SK-N-MC (cell line): Measurements from ENCODE around the gene EGLN1.
"Not testable (repeated sequence)": the region's sequence is repeated elsewhere in the genome, so short reads cannot be mapped to it uniquely, and the experiment has no call there.

Experiments used
- DNase-seq: peaks from one replicate; pipeline ENCODE4 v3.0.0-alpha.2; 2011; ENCODE audit warnings: low read depth, low spot score
- H3K27ac ChIP-seq: fragments of 200-600 bp; sonication (generic); 2 replicates; pipeline ENCODE4 v1.5.1; 2016; ENCODE audit warnings: mixed run types
- H3K36me3 ChIP-seq: fragments of 200-600 bp; sonication (generic); 2 replicates; pipeline ENCODE4 v1.6.1; 2017; ENCODE audit warnings: antibody characterized with exemption, low read length, mixed read lengths; ENCODE audit not compliant: insufficient read depth
- H3K4me3 ChIP-seq: fragments of 200-600 bp; sonication (generic); 2 replicates; pipeline ENCODE4 v1.5.1; 2016
- H3K9ac ChIP-seq: fragments of 200-600 bp; sonication (generic); 2 replicates; pipeline ENCODE4 v1.8.0; 2017; ENCODE audit warnings: mixed run types, mixed read lengths; ENCODE audit not compliant: insufficient read length
- H3K9me3 ChIP-seq: fragments of 200-600 bp; sonication (generic); 2 replicates; pipeline ENCODE4 v1.6.1; 2017; ENCODE audit warnings: low read depth, mild to moderate bottlenecking, antibody characterized with exemption, low read length, moderate library complexity, mixed read lengths
- EZH2 ChIP-seq: fragments of 200-600 bp; sonication (generic); IDR thresholded peaks from one replicate; pipeline ENCODE4 v1.6.1; 2017; ENCODE audit warnings: antibody characterized with exemption
- FOXP2 ChIP-seq: optimal IDR thresholded peaks from 2 replicates; pipeline ENCODE3; 2011; ENCODE audit warnings: mild to moderate bottlenecking, moderate library complexity; ENCODE audit not compliant: insufficient read depth; ENCODE audit errors: extremely low read length, control extremely low read depth
- POLR2AphosphoS5 ChIP-seq: IDR thresholded peaks from 2 replicates; pipeline ENCODE4 v1.6.1; 2012; ENCODE audit warnings: mild to moderate bottlenecking, low read depth, low read length, borderline replicate concordance

Gene EGLN1

DNA sequence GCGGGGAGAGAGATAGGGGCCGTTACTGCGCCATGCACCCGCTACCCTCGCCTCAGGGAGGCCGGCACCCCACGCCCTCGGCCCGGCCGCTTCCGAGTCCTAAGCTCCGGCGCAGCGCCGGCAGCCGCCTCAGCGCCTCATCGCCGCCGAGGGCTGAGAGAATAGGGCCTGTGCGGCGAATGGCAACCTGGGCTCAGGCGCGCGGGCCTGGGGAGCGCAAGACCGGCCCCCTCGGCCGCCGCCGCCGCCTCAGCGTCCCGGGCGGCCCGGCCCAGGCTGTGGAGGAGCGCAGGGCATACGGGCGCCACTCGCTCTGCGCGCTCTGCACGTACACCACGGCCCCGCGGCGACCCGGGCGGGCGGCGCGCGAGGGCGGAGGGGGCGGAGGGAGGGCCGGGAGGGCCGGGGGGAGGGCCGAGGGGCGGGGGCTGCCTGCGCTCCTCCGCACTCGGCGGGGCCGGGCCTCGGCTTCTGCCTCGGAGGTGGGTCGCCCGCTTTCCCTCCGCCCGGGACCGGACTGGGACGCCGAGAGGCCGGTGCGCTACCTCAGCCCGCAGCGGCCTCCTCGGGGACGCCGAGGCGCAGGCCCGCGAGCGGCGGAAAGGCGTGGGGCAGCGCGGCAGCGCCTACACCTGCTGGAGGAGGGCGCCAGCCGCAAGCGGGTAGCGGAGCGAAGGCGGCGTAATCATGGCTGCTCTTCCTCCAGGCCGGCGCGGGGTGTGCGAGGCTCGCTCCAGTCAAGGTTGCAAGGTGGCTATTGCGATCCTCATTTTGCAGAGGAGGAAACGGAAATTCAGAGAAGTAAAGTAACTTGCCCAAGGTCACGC is at the start of gene EGLN1:
Gene EGLN1, minus strand, starts transcription at position 317 of the 827 bp plus-strand sequence. CDS start 399 bp downstream, outside the sequence.
- H3K9me3 ChIP-seq = no peaks in the 10 kb centered on the region
- peak within 1 kb of the TSS; percentile 65; the same call in 1 of the 2 replicates for H3K27ac ChIP-seq
- peak; percentile 28 for DNase-seq
- H3K36me3 ChIP-seq = no peaks in the 10 kb centered on the region
- peak within 1 kb of the TSS; percentile 74 for H3K9ac ChIP-seq
- TF ChIP-seq POLR2AphosphoS5 (peak; percentile 83), EZH2 (no peak), FOXP2 (no peak)
- H3K4me3 ChIP-seq = peak within 1 kb of the TSS; percentile 91

DNA sequence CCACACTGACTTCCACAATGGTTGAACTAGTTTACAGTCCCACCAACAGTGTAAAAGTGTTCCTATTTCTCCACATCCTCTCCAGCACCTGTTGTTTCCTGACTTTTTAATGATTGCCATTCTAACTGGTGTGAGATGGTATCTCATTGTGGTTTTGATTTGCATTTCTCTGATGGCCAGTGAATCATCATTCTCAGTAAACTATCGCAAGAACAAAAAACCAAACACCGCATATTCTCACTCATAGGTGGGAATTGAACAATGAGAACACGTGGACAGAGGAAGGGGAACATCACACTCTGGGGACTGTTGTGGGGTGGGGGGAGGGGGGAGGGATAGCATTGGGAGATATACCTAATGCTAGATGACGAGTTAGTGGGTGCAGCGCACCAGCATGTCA is 49.4 kb upstream of the EGLN1 start:
- DNase-seq, H3K9me3 ChIP-seq, H3K27ac ChIP-seq, H3K9ac ChIP-seq, H3K4me3 ChIP-seq, H3K36me3 ChIP-seq: not testable (repeated sequence)

DNA sequence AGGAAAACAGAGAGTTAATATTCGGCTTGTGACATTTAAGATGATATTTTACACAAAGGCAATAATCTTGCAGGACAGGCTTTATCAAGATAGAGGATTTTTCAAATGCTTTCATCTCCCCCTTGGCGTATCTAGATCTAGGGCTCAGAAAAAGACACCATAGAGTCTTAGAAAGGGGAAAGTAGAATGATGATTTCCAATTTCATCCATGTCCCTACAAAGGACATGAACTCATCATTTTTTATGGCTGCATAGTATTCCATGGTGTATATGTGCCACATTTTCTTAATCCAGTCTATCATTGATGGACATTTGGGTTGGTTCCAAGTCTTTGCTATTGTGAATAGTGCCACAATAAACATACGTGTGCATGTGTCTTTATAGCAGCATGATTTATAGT is 48.9 kb upstream of the EGLN1 start:
- H3K9ac ChIP-seq, DNase-seq, H3K36me3 ChIP-seq, H3K27ac ChIP-seq, H3K4me3 ChIP-seq, H3K9me3 ChIP-seq: not testable (repeated sequence)

DNA sequence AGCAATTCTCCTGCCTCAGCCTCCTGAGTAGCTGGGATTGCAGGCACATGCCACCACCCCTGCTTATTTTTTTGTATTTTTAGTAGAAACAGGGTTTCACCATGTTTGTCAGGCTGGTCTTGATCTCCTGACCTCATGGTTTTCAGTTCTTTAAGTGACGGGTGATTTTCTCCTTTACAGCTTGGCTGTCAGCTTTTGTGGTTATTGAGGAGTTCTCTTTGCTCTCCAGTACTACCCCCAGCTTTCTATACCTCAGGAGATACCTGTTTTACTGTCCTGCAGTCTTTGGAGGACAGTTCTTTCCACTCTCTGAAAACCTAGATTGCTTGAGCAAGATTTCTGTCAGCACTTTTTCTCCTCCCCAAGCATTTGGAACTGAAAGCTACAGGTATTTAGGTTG is 45.9 kb upstream of the EGLN1 start:
- H3K36me3 ChIP-seq = no peaks in the 10 kb centered on the region
- no peak for DNase-seq
- no peak overlapping the region for H3K9ac ChIP-seq
- H3K27ac ChIP-seq = no peak overlapping the region
- no peak overlapping the region for H3K4me3 ChIP-seq
- no peak for TF ChIP-seq POLR2AphosphoS5
- no peak for TF ChIP-seq FOXP2
- no peak for TF ChIP-seq EZH2
- H3K9me3 ChIP-seq = no peaks in the 10 kb centered on the region

DNA sequence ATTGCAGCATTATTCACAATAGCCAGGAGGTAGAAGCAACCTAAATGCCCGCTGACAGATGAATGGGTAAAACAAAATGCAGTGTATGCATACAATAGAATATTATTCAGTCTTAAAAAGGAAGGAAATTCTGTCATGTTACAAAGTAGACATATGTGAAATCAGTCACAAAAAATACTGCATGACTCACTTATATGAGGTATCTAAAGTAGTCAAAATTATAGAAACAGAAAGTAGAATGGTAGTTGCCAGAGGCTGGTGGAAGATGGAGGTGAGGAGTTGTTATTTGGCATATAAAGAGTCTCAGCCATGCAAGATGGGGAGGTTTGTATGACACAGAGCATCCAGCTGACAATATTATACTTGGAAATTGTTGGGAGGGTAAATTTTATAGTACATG is 43.0 kb upstream of the EGLN1 start:
- Histone ChIP-seq H3K27ac (no peak overlapping the region), H3K9me3 (no peaks in the 10 kb centered on the region), H3K4me3 (no peak overlapping the region), H3K36me3 (no peaks in the 10 kb centered on the region), H3K9ac (no peak overlapping the region)
- no peak for DNase-seq
- TF ChIP-seq FOXP2 = no peak
- no peak for TF ChIP-seq EZH2
- no peak for TF ChIP-seq POLR2AphosphoS5

DNA sequence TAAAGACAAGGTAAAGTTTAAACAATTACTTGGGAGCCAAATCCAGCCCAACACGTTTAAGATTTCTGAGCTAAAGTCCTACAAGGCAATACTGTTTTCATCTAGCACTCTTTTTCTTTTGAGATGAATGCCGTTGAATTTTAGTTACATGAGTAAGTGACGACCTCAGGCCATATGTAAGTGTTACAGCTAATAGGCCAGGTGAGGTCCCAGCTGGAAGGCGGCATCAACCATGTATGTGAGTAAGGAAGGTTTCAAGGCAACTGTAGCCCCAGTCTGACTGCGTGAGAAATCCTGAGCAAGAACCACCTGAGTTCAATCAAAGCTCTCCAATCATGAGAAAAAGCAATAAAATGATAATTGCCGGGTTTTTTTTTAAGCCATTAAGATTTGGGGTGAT is 41.5 kb upstream of the EGLN1 start:
- Histone ChIP-seq H3K9me3 (no peaks in the 10 kb centered on the region), H3K36me3 (no peaks in the 10 kb centered on the region), H3K4me3 (no peak overlapping the region), H3K27ac (no peak overlapping the region), H3K9ac (no peak overlapping the region)
- DNase-seq = no peak
- TF ChIP-seq EZH2 = no peak
- no peak for TF ChIP-seq POLR2AphosphoS5
- TF ChIP-seq FOXP2 = no peak

DNA sequence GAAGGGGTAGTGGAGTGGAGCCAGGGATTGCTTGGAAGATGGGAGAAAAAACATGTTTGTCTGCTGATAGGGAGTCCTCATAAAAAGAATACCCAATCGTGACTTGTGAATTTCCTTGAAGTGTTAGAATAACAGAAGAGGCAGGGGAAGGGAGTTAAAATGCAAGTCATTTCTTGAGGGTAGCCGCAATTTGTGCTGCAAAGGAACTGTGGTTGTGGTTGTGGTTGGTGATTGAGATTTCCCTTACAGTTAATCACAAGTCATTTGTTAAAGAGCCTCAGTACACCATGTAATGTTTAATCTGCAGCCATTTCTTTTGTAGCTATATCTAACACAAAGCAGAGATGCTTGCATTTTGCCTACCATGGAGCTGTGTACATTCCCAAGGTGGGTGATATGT is 38.5 kb upstream of the EGLN1 start:
- Histone ChIP-seq H3K36me3 (no peaks in the 10 kb centered on the region), H3K9me3 (no peaks in the 10 kb centered on the region; the same call in 1 of the 2 replicates), H3K27ac (no peak overlapping the region), H3K9ac (no peak overlapping the region), H3K4me3 (no peak overlapping the region)
- TF ChIP-seq POLR2AphosphoS5 (no peak), FOXP2 (no peak), EZH2 (no peak)
- DNase-seq = peak; percentile 45

DNA sequence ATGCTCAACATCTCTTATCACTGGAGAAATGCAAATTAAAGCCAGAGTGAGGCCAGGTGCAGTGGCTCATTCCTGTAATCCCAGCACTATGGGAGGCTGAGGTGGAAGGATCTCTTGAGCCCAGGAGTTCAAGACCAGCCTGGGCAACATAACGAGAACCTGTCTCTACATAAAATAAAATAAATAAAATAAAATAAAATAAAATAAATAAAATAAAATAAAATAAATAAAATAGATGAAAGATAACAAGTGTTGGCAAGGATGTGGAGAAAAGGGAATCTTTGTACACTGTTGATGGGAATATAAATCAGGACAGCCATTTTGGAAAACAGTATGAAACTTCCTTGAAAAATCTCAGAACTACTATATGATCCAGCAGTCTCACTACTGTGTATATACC is 37.4 kb upstream of the EGLN1 start:
- not testable (repeated sequence) for H3K9me3 ChIP-seq

DNA sequence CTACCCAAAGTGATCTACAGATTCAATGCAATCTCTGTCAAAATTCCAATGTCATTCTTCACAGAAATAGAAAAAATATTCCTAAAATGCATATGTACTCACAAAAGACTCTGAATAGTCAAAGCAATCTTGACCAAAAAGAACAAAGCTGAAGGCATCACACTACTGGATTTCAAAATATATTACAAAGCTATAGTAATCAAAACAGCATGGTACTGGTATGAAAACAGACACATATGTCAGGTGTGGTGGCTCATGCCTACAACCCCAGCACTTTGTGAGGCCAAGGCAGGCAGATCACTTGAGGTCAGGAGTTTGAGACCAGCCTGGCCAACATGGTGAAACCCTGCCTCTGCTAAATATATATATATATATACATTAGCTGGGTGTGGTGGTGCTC is 35.9 kb upstream of the EGLN1 start:
- H3K27ac ChIP-seq, H3K4me3 ChIP-seq, H3K36me3 ChIP-seq, DNase-seq, H3K9me3 ChIP-seq, H3K9ac ChIP-seq: not testable (repeated sequence)

More for the DNA sequence above, 37.4 kb upstream of the EGLN1 start:
- not testable (repeated sequence) for H3K27ac ChIP-seq, H3K36me3 ChIP-seq, H3K4me3 ChIP-seq, DNase-seq, H3K9ac ChIP-seq

DNA sequence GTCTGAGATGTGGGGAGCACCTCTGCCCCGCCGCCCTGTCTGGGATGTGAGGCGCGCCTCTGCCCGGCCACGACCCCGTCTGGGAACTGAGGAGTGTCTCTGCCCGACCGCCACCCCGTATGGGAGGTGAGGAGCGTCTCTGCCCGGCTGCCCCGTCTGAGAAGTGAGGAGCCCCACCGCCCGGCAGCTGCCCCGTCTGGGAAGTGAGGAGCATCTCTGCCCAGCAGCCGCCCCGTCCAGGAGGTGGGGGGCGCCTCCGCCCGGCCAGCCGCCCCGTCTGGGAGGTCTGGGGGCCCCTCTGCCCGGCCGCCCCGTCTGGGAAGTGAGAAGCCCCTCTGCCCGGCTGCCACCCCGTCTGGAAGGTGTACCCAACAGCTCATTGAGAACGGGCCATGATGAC is 32.0 kb upstream of the EGLN1 start:
- H3K9me3 ChIP-seq, H3K27ac ChIP-seq, H3K9ac ChIP-seq, H3K36me3 ChIP-seq, DNase-seq, H3K4me3 ChIP-seq: not testable (repeated sequence)
